Stomach smooth muscle (tissue), 2 donors: Measurements from ENCODE around the gene GABARAPL1.
"Not testable (repeated sequence)": the region's sequence is repeated elsewhere in the genome, so short reads cannot be mapped to it uniquely, and the experiment has no call there.

Experiments
- H3K27ac ChIP-seq: one replicate; pipeline ENCODE4 v1.7.0; 2013; ENCODE audit warnings: mild to moderate bottlenecking, low read length, inconsistent platforms
- H3K27me3 ChIP-seq, 2 donors: one replicate each; pipeline ENCODE4 v1.7.0; 2013; ENCODE audit warnings: low read length in 2 of 2; ENCODE audit not compliant: insufficient read depth in 2 of 2, control insufficient read depth in 1 of 2
- H3K36me3 ChIP-seq, 2 donors: one replicate each; pipeline ENCODE4 v1.7.0; 2013; ENCODE audit warnings: low read length in 2 of 2; ENCODE audit not compliant: control insufficient read depth in 2 of 2, insufficient read depth in 2 of 2
- H3K4me1 ChIP-seq: one replicate; pipeline ENCODE4 v1.7.0; 2013; ENCODE audit warnings: low read length; ENCODE audit not compliant: control insufficient read depth, insufficient read depth
- H3K4me3 ChIP-seq, 2 donors: one replicate each; pipeline ENCODE4 v1.7.0; 2013; ENCODE audit warnings: low read length in 2 of 2
- H3K9ac ChIP-seq, 2 donors: one replicate each; pipeline ENCODE4 v1.7.0; 2013; ENCODE audit warnings: low read length in 2 of 2, mild to moderate bottlenecking in 1 of 2
- H3K9me3 ChIP-seq, 2 donors: one replicate each; pipeline ENCODE4 v1.7.0; 2013; ENCODE audit warnings: low read length in 2 of 2; ENCODE audit not compliant: control insufficient read depth in 2 of 2
- donor health status: healthy.
- donor health status: Pancreatic carcinoma.

The GABARAPL1 gene

DNA sequence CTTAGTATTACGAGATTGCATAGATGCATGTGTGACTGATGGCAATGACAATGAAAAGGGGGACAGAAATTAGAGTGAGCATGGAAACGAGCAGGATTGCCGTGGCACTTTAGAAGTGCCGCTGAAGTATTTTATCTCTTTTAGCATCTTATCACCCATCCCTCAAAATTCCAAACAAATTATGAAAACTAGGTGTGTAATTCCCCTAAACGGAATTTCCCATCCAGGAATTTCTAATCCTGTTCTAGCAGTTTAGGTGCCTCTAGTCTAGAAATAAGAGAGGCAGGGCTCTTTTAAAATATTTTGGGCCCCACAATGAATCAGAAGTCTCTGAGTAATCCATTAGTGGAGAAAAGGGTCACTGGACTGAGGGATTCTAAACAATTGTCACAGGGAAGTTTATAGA lies 32.9 kb upstream of the GABARAPL1 start:
- Histone ChIP-seq H3K9me3 (no peaks in the 10 kb centered on the region), H3K27ac (no peak overlapping the region), H3K4me3 (no peak overlapping the region), H3K4me1 (peaks cover 3% of the 10 kb centered on the region), H3K9ac (no peak overlapping the region), H3K27me3 (no peaks in the 10 kb centered on the region), H3K36me3 (no peaks in the 10 kb centered on the region)

DNA sequence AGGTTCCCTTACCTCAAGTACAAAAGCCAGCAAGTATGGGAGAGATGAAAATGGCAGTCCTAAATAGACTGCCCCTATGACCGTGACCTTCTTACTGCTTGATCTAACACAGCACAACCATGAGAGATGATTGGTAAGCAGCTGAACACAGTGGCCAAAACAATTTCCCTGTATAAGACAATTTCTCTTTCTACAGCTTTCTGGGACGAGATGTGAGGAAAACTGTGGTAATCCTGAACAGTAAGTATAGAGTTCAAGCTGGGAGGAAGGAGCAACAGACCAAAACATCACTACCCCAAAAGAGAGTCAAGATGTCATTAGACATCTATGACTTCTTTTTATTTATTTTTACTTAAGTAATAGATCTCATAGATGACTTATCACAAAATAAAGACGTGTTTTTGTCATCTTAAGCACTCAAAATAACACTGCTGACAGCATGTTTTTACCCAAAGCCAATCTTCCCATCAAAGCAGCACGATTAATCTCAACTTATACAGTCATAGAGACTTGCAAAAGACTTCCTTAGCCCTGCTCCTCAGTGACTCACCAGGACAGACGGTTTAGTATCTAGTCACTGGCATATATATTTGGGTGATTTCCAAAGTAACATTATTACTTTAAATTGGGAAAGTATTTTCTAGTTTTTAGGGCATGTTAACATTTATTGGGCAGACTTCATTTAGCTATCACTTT lies 30.2 kb upstream of the GABARAPL1 start:
- no peaks in the 10 kb centered on the region for H3K27me3 ChIP-seq
- H3K4me3 ChIP-seq, result no peak overlapping the region
- H3K4me1 ChIP-seq, result peaks cover 3% of the 10 kb centered on the region
- H3K9ac ChIP-seq, result no peak overlapping the region
- H3K27ac ChIP-seq, result no peak overlapping the region
- no peaks in the 10 kb centered on the region for H3K36me3 ChIP-seq
- H3K9me3 ChIP-seq, result no peaks in the 10 kb centered on the region

DNA sequence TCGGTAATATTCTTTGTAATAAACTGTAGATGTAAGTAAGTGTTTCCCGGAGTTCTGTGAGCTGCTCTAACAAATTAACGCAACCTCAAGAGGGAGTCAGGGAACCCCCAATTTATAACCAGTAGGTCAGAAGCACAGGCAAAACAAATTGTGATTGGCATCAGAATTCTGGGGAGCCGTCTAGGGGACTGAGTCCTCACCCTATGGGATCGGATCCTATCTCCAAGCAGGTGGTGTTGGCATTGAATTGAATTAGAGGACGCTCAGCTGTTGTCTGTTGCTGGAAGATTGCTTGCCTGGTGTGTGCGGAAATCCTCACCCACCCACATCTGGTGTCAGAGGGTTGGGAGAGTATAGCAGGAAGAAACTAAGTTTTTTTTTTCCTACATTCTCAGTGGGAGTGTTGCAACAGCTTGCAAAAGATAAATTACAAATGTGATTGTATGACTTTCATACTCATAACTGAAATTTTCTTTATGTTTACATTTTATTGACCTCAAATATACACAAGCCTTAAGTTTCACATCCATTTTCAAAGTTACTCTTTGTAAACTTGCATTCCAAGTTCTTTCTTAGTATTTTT lies 28.3 kb upstream of the GABARAPL1 start:
- Histone ChIP-seq H3K27me3 (no peaks in the 10 kb centered on the region), H3K27ac (no peak overlapping the region), H3K9me3 (no peaks in the 10 kb centered on the region), H3K4me1 (peaks cover 3% of the 10 kb centered on the region), H3K4me3 (no peak overlapping the region), H3K9ac (no peak overlapping the region), H3K36me3 (no peaks in the 10 kb centered on the region)

DNA sequence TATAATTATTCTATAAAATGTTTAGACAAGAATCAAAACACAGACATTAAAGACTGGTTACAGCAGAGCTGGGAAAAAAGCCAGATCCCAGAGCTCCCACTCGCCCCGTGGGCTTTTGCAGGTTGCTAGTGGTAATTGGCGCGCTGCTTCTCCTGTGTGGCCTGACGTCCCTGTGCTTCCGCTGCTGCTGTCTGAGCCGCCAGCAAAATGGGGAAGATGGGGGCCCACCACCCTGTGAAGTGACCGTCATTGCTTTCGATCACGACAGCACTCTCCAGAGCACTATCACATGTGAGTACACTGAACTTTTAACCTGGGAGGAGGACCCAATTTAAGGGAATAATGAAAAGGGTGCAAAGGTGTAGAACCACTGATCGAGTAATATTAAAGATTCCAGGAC lies 26.4 kb upstream of the GABARAPL1 start:
- Histone ChIP-seq H3K9me3 (no peaks in the 10 kb centered on the region), H3K27me3 (no peaks in the 10 kb centered on the region), H3K27ac (no peak overlapping the region), H3K4me3 (no peak overlapping the region), H3K9ac (no peak overlapping the region), H3K36me3 (no peaks in the 10 kb centered on the region), H3K4me1 (peaks cover 3% of the 10 kb centered on the region)

DNA sequence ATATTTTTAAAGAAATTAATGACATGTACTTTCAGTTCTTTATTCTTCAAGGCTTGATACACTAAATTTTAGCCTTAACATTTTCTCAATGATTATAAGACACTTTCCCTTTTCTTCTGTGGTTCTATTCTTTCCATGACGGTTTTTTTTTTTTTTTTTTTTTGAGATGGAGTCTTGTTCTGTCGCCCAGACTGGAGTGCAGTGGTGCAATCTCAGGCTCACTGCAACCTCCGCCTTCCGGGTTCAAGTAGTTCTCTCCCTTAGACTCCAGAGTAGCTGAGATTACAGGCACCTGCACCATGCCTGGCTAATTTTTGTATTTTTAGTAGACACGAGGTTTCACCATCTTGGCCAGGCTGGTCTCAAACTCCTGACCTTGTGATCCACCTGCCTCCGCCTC lies 25.7 kb upstream of the GABARAPL1 start:
- not testable (repeated sequence) for H3K4me1 ChIP-seq, H3K4me3 ChIP-seq, H3K9me3 ChIP-seq, H3K9ac ChIP-seq, H3K36me3 ChIP-seq, H3K27me3 ChIP-seq, H3K27ac ChIP-seq

DNA sequence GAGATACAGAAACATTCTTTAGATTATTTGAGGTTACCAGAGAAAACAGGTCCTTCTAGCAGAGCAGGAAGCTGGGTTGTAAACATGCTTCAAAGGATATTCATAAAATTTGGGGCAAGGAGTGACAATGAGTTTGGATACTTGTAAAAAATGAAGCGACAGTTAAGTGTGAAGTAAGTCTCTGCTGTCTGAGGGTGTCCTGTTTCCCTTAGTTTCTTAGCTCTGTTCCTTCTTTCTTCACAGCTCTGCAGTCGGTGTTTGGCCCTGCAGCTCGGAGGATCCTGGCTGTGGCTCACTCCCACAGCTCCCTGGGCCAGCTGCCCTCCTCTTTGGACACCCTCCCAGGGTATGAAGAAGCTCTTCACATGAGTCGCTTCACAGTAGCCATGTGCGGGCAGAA lies 23.0 kb upstream of the GABARAPL1 start:
- H3K4me3 ChIP-seq, result no peak overlapping the region
- H3K9me3 ChIP-seq, result no peaks in the 10 kb centered on the region
- H3K4me1 ChIP-seq, result no peaks in the 10 kb centered on the region
- H3K36me3 ChIP-seq, result no peaks in the 10 kb centered on the region
- H3K9ac ChIP-seq, result no peak overlapping the region
- H3K27me3 ChIP-seq, result no peaks in the 10 kb centered on the region
- H3K27ac ChIP-seq, result no peak overlapping the region

DNA sequence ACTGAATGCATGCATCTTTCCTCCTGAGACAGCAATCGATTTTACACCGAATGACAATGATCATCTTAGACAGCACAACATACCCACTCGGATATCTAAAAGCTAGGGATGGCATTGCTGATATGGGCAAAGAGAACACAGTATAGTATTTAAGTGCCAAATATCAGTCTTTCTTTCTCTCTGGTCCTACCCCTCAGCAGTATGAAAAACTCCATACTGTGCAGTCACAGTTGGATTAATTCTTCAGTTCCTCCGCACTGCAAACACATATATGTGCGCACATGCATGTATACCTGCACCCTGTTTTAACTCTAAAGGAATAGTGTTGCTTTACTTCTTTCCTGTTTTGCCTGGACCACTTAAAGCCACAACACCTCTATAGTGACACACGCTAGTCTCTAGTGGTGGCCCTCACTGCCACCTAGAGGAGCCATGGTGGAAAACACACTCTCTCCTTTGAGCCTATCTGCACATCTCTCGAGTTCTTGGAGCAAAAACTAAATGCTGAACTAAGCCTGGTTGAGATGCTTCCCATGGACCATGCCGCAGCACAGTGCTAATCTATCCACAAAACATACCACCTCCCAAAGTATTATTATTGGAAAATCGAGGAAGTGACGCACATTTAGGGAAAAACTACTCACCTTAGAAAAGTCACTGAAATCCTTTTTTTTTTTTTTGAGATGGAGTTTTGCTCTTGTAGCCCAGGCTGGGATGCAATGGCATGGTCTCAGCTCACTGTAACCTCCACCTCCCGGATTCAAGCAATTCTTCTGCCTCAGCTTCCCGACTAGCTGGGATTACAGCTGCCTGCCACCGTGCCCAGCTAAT lies 21.9 kb upstream of the GABARAPL1 start:
- Histone ChIP-seq H3K36me3 (no peaks in the 10 kb centered on the region), H3K9ac (no peak overlapping the region), H3K27me3 (no peaks in the 10 kb centered on the region), H3K27ac (no peak overlapping the region), H3K4me3 (no peak overlapping the region), H3K4me1 (no peaks in the 10 kb centered on the region), H3K9me3 (no peaks in the 10 kb centered on the region)

DNA sequence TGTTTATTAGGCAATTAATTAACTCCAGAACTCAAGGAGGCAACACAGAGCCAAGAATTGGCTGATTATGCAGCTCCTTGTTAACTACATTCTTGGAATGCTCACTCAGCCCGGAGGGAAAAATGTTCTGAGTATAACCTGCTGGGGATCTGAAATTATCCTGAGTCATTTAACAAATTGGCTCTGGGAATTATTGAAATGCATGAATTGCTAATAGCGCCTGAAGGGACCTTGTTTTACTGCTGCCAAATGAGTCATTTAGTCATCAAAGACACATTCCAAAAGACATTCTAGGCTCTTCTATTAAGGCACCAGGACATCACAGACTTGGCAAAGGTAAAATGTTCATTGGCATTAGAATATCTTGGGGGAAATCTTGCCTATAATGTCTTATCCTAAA lies 20.8 kb upstream of the GABARAPL1 start:
- Histone ChIP-seq H3K9ac (no peak overlapping the region), H3K27ac (no peak overlapping the region), H3K4me1 (no peaks in the 10 kb centered on the region), H3K4me3 (no peak overlapping the region), H3K27me3 (no peaks in the 10 kb centered on the region), H3K9me3 (no peaks in the 10 kb centered on the region), H3K36me3 (no peaks in the 10 kb centered on the region)

DNA sequence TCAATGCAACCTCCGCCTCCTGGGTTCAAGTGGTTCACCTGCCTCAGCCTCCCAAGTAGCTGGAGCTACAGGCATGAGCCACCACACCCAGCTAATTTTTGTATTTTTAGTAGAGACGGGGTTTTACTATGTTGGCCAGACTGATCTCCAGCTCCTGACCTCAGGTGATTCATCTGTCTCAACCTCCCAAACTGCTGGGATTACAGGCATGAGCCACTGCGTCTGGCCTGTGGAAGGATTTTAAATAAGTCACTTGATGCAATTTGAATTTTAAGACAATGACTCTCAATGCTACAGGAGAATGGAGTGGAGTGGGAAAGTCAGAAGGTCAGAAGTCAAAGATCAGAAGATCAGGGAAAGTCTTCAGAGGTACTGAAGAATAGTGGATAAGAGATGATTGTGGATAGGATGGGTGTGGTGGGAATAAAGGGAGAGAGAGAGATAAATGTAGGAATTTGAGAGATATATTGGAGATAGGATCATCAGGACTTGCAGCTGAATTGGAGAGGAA lies 18.5 kb upstream of the GABARAPL1 start:
- no peak overlapping the region for H3K27ac ChIP-seq
- no peaks in the 10 kb centered on the region for H3K27me3 ChIP-seq
- no peak overlapping the region for H3K9ac ChIP-seq
- no peak overlapping the region for H3K4me3 ChIP-seq
- H3K4me1 ChIP-seq, result no peaks in the 10 kb centered on the region
- H3K9me3 ChIP-seq, result no peaks in the 10 kb centered on the region
- no peaks in the 10 kb centered on the region for H3K36me3 ChIP-seq

DNA sequence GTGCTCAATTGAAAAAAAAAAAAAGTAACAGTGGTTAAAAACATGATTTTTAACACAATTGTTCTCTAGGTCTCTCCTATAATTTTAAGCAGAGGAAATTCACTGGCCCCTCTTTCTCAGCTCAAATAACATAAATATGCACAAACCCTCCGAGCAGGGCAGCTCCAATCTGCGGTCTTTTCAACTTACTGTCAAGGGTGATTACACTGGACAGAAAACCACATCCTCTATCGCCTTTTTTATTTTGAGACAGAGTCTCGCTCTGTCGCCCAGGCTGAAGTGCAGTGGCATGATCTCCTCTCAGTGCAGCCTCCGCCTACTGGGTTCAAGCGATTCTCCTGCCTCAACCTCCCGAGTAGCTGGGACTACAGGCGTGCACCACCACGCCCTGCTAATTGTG lies 16.5 kb upstream of the GABARAPL1 start:
- H3K4me3 ChIP-seq, result no peak overlapping the region
- no peak overlapping the region for H3K9ac ChIP-seq
- no peak overlapping the region for H3K27ac ChIP-seq
- H3K27me3 ChIP-seq, result no peaks in the 10 kb centered on the region
- H3K36me3 ChIP-seq, result no peaks in the 10 kb centered on the region
- no peaks in the 10 kb centered on the region for H3K9me3 ChIP-seq
- no peaks in the 10 kb centered on the region for H3K4me1 ChIP-seq

DNA sequence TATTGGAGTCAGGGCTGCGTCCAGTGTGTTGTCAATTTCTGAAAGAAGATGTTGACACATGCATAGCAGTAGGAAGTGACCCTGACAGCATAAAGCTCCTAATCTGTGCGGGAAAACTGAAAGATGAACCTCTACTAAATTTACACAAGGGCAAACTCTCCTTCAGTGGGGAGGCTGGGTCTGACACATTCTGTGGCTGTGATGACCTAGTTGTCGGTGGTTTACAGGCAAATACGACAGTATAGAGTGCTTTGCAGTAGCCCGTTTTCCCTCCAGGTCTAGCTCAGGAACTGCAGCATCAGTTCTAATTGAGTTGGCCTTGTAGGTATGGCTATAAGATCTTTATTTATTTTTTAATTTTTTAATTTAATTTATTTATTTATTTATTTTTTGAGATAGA lies 14.8 kb upstream of the GABARAPL1 start:
- no peak overlapping the region for H3K27ac ChIP-seq
- H3K9me3 ChIP-seq, result no peaks in the 10 kb centered on the region
- H3K36me3 ChIP-seq, result no peaks in the 10 kb centered on the region
- H3K4me3 ChIP-seq, result no peak overlapping the region
- H3K9ac ChIP-seq, result no peak overlapping the region
- H3K4me1 ChIP-seq, result no peaks in the 10 kb centered on the region
- no peaks in the 10 kb centered on the region for H3K27me3 ChIP-seq
